Activated CD8-positive, alpha-beta memory T cell treated with anti-CD3 and anti-CD28 coated beads for 4 hours (primary cell): Measurements from ENCODE around the gene KRT33A.

Experiments
- DNase-seq, 2 donors: peaks; one replicate each; pipeline ENCODE4 v3.0.0-alpha.2; 2020; ENCODE audit warnings: low read depth in 2 of 2

Gene KRT33A

DNA sequence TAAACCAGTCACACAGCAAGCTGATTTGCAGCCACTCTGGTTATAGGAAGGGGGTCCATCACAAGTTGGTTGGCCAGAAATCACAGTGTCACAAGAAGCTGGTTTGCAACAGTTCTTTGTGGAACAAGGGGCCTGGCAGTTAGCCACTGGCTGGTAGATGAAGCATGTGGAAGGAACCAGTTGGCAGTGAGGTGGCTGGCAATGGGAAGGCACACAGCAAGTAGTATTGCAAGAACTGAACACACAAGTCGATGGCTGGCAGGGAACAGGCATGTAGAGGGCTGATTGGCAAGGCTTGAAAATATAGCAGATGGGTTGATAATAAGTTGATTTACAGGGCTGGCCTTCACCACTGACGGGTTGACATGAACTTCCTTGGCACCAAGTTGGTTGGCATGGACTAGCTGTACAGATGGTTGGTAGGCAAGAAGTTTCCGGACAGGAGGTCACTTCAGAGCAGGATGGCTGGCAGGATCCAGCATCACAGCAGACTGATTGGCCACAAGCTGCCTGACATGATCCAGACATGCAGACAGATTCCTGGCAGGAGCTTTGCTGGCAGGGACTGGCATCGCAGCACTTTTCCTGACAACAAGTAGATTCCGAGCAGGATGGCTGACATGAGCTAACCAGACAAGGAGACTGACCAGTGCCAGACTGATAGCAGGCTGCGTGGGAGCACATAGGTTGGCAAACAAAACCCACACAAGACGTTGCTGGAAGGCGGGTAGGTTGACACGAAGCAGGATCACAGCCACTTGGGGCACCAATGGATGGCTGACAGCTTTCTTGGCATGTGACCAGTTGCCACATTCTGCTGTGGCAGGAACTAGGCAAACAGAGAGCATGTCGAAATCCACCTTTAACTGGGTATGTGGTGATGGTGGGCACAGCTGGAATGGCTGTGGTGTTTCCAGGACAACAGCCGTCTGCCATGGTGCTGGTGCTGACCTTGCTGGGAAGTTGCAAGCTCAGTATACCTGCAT is 48.4 kb downstream of the KRT33A start, which contains the start of gene KRTAP29-1:
Gene KRTAP29-1 (minus strand): TSS at position 936 of the 986 bp plus-strand sequence. CDS start 0 bp downstream, at position 936.
- no peak for DNase-seq

DNA sequence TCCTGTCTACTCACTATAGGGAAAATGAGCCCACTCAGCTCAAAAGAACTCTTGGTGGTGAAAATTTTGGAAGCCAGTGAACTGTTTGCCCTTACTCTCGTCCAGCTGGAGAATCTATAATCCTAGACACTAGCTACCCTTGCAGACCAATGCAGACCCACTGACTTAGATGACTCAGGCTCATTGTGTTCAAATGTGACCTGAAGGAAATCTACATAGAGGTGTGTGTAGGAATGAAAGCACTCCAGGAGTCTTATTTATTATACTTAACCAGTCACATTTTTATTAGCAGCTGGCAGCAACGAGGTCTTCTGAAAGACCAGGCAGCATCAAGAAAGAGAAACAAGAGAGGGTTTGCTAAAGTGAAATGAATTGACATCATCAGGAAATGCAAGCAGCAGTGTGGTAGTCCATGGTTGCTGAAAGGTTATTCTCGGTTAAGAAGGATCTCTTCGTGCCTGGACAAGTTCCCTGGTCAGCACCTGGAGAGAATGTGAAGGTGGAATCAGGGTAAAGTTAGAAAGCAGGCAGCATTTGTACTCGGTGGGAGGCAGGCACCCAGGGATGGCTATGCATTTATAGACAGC is 49.3 kb downstream of the KRT33A start:
- no peak for DNase-seq

DNA sequence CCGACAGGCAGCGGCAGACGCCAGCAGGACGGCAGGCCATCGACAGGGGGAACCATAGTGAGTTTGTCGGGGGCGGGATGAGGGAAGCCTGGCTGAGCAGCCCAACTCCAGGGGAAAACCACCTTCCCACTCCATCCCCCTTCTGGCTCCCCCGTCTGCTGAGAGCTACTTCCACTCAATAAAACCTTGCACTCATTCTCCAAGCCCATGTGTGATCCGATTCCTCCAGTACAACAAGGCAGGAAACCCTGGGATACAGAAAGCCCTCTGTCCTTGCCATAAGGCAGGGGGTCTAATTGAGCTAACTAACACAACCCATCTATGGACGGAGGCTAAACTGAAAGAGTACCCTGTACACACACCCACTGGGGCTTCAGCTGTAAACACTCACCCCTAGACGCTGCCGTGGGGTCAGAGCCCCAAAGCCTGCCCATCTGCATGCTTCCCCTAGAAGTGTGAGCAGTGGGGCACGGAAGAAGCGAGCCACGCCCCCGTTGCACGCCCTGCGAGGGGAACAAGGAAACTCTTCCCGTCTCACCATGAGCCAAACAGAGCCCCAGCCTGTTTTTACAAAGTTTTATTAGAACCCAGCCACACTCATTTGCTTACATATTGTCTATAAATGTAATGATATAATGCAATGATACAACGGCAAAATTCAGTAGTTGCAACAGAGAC is 52.0 kb downstream of the KRT33A start:
- no peak for DNase-seq

DNA sequence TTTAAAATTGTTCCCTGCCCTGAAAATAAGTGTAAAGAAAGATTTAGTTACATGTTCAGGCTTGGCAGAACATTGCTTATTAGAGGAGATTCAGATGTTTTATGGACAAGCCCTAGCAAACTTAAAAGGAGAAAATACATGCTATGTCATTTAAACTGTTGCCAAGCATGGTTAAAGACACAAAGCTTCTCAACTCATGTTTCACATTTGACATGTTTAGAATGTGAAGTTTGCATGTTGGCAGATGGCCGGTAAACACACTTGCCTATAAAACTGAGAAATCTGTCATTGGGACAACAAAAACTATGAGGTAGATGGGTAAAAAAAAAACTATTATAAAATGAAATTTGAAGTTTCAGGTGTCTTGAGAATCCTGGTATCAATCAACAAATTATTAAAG is 53.8 kb downstream of the KRT33A start:
- DNase-seq, result no peak
